Measurements from ENCODE around the gene MAPKAPK3.
A peak's percentile ranks its signal among the peaks of the same experiment; 100 is the strongest.

MAPKAPK3 gene

DNA sequence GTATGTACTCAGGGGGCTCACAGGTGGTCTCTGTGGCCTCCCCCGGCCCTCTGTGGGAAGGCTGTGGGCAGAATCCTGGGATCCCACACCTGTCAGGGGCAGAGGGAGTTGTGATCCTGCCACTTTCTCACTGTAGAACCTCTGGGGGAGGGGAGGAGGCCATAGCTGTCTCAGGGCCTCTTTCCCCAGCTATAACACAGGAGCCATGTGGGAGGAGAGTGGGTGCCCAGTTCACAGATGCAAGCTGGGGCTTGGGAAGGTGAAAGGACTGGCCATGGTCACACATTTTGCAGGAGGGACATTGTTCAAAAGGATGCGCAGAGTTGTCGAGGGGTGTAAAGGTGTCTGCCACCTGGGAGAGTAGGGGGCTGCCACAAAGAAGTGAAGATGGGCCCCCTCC is 11.7 kb downstream of the MAPKAPK3 start:
- DNase-seq: no peak

DNA sequence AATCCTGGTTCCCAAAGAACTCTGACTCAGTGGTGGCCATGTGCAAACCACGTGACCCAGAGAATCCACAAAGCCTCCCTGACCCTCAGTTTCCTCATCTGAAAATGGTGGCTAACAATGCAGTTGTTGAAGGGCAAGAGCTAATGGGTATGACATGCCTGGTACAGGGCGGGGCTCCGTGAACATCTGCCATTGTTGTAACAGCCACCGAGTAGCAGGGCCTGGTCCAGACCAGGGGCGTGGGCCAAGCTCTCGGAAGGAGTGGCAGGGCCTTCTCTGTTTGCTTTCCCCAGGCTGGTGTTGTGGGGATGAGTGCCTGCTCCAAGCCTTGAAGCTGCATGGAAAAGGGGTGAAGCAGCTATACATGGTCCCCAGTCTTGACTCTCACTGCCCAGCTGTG is 13.4 kb downstream of the MAPKAPK3 start:
- DNase-seq: no peak

DNA sequence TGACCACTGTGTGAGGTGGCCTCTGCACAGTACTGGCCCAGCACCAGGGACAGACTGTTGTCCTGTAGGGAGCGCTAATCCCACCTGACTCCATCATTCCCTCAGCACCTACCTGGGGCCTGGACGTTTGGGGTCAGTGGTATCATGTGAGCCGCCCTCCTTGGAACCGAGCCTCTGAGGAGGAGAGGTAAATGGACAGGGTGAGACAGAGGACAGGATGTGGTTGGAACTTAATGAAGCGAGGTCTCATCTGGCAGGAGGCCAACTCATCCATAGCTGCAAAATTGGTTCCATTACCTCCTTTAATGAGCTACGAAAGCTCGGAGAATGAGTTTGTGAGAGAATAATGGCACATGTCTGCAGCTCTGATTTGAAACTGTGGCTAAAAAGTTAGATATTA is 13.9 kb downstream of the MAPKAPK3 start:
- DNase-seq: peak; percentile 69

DNA sequence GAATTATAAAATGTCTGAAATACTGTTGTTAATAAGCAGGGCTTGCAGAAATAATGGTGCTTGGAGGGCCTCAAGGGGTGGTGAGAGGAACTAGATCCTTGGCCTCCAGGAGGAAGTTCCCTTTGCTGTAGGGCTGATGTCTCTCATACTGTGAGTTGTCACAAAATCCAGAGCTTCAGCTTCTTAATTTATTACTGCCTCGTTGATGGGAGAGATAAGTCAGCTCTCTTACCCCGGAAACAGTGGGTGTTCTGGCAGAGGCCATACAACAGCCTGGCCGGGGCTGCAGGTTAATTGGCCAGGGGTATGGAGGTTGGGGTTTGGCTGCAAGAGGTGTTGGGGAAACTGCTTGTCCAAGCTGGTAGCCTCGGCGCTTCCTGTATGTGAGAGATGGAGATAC is 15.5 kb downstream of the MAPKAPK3 start:
- peak; percentile 34 for DNase-seq

DNA sequence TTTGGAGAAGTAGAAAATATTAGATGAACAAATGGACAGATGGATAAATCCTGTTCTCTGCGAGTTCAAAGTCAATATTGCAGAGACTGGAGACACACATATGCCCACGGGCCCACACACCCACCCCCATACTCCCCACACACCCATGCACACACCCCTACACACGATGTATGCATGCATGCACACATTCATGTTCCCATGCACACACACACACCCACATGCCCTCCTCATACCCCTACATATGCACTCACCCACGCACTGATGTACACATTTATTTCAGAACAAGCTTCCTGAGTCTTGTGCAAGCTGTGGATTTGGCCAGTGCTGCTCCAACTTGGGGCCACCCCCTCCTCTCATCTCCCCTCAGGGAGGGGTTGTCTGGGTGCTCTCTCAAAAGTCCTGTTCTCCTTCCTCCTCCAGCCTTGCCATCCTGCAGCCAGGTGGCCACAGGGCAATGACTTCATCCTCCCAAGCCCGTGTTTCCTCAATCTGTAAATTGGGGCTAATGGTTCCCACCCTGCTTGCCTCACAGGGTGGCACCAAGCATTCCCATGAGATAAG is 16.4 kb downstream of the MAPKAPK3 start:
- no peak for DNase-seq

DNA sequence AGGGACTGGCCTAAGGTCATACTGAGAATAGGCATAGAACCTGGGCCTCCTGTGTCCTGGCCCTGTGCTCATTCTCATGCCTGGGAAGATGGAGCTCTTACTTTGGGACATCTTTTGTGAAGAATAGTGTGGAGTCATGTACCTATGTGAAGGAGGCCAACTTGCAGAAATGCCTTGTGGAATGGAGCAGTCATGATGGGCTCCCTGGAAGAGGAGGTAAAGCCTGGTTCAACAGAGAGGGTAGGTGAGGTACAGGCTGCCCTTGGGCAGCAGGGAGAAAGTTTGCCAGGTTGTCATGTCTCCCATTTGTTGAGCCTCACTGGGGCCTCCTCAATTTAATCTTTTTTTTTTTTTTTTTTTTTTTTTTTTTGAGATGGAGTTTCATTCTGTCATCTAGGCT is 18.1 kb downstream of the MAPKAPK3 start:
- DNase-seq: no peak

DNA sequence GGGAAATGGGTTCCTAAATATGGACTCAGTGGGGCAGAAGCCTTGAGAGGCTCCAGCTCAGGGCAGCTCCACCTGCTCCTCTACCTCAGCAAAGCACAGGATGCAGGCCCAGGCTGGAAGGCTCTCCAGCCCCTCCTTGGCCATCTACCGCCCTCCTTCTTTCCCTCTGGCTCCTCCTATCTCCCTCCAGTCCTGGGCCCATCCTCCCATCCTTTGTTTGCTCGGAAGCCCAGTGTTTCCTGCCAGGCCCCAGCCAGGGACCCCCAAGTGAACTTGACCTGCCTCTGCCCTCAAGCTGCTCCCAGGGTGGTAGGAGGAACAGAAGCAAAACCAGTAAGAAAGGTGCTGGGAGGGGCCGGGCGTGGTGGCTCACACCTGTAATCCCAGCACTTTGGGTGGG is 20.1 kb downstream of the MAPKAPK3 start:
- no peak for DNase-seq

DNA sequence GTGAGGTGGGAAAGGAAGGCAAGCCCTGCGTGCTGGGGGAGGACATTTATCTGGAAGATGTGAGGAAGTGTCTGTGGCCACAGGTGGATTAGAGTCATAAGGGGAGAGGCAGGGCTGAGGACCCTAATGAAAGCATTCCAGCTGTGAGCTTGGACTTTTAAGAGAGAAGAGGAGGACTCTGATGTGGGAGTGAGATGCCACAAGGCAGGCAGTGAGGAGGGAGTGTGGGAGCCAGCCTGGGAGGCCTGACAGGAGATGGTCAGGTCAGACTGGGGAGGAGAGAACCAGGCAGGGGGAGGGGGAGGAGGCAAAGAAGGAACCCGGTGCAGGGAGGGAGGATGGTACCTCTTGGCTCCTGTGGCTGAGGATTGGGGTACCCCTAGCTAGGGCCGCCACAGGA is 21.0 kb downstream of the MAPKAPK3 start:
- DNase-seq: no peak

DNA sequence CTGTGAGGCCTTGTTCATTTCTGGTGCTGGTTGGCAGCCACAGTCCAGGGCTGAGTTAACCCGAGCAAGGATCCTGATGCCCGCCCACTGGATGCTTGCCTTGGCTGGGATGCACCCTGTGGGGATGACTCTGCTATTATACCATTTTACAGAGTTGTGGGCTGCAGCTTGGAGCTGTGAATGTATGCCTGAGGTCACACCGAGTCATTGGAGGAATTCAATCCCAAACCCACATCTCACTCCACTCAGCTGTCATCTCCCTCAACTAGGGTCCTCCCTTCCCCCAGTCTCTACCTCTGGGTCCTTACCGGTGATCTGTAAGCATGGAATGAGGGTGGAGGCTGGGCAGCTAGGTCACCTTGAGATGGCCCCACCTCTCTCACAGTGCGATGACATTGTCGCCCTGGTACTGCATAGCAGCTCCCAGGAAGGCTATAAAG is 22.1 kb downstream of the MAPKAPK3 start:
- peak; percentile 79 for DNase-seq

DNA sequence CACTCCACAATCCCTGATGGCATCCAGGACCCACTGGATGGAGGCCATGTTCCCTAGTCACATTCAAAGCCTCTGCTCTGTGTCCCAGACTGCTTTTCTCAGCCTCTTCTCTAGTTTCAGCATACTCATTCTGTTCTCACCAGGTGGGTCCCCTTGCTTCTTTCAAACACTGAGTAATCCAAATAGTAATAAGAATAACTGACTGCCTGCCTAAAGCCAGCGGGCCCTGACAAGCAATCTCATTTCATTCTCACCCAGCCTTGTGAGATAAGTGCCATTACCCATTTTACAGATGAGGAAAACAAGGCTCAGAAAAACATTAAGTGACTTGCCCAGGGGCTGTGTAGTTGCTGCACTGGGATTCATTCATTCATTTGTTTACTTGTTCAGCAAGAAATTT is 25.4 kb downstream of the MAPKAPK3 start:
- no peak for DNase-seq

DNA sequence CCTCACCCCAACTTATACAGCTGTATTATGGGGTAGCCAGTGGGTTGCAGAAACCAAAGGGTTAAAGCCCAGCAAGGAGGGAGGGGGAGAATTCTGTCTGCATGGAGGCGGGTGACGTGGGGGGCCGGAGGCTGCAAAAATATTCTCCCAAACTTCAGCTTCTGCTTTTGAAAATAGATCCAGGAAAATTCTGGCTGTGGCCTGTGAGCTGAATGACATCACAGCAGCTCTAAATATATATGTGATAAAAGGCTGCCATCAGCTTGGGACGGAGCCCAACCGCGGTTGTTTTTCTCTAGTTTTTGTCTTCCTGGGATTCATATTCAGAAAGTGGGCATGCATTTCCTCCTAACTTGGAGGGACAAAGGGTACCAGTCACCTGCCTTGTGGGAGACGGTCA is 27.6 kb downstream of the MAPKAPK3 start:
- no peak for DNase-seq

DNA sequence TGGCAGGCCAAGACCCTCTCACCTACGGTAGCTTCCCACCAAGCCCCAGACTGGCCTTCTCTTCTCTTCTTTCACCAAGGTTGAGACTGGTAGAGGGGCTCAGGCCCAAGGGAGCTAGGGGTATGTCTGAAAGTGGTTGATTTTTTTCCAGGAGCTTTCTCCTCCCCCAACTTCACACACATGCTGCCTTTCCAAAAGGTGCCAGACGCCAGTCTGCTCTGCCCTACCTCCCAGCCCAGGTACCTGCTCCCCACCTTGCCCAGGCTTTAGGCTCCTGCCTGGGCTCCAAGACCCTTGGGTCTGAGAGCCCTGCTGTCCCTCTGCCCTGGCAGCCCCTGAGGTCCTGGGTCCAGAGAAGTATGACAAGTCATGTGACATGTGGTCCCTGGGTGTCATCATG is 28.4 kb downstream of the MAPKAPK3 start:
- no peak for DNase-seq

DNA sequence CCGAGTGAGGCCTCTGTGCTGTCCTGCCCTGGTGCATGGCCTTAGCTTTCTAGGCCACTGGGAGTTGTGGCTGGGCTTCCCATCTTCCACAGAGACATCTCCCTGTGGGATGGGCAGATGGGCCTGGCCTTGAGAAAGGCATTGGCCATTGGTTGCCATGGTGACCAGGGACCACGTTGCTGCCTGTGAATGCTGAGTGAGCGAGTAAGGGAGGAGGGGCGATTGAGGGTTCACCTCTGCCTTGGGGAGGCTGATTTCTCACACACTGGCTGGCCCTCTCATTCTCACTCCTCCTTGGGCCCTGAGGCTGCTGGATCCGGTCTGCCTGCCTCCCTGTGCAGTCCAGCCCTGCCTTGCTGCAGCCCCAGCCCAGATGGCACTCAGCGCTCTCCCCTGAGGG is 31.4 kb downstream of the MAPKAPK3 start:
- peak; percentile 35 for DNase-seq

DNA sequence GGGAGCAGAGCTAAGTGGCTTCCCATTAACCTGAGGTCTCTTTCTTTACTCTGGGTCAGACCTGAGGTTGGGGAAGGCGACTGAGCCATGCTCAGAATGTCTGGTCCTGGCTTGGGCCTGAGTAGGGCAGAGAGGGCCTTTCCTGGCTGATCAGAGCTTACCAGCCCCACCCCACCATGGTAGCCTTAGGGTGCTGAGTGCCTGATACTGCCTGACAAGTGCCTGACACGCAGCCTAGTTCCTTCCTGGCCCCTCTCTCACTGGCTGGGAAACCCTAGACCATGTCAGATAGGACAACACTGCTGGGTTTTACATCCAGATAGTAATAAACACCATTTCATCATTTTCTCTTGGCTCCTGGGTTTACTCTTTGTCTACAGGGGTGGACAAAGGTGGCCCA is 32.0 kb downstream of the MAPKAPK3 start:
- no peak for DNase-seq

DNA sequence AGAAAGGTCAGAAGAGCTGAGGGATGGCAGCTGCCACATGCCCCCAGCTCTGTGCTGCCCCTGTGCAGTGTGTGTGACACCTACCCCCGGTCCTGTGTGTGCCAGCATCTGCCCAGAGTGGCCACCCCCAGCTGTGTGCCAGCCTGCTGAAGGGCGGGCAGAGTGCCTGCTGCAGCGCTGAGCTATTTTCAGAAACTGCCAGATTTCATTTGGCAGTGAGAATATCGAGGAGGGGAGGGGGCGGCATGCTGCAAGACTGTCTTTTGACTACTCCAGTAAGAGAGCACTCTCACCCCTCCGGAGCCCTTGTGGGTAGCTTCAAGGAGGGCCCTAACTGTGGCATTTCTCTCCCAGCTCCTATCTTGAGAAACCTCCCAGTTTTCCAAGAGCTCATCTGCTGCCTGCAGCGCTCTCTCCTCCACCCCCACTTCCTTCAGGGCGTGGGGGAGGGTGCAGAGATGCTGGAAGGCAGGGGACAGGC is 32.5 kb downstream of the MAPKAPK3 start:
- DNase-seq: no peak

DNA sequence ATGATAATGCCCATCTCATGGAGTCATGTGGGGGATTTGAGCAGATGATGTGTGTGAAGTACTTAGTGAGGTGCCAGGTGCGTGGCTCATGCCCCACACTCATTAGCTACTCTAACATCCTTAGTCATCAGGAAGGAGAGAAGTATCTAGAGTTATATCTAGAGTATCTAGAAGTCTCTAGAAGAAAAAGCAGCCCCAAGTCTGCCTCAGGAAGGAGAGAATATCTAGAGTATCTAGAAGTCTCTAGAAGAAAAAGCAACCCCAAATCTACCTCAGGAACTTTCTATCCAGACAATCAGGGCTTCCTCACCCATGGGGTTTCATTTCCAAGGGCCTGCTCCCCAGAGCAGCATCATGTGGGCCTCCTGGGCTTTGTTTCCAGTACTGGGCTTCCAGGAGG is 33.1 kb downstream of the MAPKAPK3 start:
- DNase-seq: no peak

DNA sequence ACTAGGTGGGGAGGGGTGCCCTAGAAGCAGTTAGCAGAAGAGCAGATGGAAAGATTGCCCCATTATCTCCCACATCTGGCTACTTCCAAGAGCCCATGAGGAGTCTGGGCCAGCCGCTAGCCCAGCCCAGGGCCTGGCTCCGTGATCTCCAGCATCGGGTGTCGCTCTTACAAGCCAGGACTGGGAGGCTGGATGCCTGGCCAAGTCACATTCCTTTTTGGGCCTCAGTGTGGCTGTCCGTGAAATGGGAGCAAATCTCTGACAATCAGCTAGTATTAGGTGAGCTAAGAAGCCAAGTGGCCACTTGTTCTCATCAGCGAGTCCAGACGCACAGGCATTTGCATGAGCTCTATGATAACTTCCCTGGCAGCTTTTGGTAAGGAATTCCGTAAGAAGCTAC is 34.5 kb downstream of the MAPKAPK3 start:
- no peak for DNase-seq

DNA sequence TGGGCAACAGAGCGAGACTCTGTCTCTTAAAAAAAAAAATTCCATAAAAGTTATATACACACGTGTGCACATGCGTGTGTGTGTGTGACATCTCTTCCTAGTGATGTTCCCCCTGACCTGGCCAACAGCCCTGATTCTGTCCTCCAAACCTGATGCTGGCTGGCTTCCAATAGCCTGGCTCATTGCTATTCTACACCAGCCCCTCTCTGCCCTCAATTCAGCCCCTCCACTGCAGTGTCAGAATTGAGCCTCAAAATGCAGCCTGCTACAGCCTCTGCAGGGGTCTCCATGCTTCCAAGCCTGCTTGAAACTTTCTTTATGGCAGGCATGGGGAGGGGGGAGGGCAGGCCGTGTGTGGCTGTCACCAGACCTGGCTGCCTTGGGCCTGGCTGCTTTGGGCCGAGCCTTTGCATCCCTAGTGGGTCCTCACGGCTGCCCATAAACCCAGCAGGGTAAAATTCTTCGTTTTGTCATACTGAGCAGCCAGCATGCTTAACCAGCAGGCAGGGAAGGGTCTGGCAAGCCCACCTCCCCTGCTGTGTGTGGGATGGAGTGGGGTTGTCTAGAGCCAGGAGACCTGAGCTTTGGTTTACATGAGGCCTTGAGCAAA is 35.1 kb downstream of the MAPKAPK3 start:
- no peak for DNase-seq

DNA sequence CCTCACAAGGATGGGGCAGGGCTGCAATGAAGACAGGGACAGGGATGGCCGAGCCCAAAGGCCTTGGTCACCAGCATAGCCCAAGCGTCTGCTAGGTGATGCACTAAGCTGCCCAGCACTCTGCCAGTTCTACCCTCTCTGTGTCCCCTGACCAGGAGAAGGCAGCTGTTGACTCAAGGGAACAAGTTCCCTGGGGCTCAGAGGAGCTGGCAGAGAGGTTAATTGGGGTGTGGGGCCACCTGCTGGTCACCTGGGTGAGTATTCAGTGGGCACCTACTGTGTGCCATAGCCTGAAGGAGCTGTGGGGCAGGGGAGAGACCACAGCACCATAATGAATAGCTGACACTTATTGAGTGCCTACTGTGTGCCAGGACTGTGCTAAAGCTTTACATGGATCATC is 35.8 kb downstream of the MAPKAPK3 start:
- DNase-seq: no peak

DNA sequence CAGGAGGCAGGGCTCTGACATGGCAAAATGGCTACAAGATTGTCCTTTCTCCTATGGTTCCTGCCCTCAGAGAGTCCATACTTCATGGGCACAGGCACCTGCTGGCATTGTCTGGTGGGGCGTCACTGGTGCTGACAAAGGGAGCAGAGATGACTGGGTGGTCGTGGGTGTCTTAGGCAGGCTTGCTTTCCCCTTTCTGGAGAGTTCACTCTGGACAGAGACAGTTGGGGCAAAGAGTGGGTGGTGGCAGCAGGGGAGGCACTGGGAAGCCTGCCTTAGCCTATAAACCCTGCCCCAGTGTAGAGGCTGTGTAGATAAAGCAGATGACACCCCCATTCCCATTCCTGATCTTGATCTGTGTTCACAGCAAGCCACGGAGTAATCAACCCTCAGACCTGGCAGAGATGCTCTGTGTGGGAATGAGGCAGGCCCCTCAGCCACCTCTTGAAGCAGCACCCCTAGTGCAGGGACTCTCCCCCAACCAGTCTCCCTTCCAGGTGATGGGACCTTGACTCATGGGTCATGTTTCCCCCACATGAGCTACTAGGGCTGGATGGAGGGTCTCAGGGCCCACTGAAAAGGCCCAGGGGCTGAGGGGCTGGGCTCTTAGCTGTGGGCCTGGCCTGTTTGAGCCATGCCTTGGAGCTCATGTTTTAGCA is 37.1 kb downstream of the MAPKAPK3 start:
- DNase-seq: no peak

DNA sequence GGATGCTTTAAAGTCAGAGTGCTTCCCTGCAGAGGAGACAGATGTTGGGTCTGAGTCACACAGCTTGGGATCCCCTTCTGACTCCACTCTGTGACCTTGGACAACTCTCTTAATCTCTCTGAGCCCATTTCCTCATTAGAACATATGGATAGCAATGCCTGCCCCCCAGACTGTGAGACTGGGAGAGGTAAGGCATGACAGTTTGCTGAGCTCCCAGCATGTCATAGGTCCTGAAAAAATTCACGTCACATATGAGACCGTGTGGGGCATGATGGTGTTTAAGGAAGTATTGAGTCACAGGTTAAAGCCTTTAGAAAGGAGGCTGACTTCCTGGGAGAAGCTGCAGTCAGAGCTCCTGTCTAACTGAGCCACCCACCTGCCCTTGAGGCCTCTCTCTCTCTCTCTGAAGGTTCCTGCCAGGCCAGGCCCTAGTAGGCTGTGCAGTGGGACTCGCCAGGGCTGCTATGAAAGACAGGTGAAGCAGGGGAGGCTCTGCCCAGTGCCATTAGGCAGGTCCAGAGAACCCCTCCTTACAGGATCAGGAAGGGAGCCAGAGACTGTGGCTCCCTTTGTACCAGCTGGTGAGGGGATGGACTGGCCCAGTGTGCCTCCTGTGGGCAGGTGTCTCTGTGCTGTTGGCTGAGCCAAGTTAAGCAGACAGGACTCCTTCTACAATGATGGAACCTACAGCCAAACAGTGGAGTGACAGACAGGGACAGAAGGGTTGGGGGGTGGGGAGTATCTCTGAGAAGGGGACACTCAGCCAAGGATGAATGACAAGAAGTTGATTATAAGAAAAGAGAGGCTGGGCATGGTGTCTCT is 38.3 kb downstream of the MAPKAPK3 start:
- DNase-seq: no peak

DNA sequence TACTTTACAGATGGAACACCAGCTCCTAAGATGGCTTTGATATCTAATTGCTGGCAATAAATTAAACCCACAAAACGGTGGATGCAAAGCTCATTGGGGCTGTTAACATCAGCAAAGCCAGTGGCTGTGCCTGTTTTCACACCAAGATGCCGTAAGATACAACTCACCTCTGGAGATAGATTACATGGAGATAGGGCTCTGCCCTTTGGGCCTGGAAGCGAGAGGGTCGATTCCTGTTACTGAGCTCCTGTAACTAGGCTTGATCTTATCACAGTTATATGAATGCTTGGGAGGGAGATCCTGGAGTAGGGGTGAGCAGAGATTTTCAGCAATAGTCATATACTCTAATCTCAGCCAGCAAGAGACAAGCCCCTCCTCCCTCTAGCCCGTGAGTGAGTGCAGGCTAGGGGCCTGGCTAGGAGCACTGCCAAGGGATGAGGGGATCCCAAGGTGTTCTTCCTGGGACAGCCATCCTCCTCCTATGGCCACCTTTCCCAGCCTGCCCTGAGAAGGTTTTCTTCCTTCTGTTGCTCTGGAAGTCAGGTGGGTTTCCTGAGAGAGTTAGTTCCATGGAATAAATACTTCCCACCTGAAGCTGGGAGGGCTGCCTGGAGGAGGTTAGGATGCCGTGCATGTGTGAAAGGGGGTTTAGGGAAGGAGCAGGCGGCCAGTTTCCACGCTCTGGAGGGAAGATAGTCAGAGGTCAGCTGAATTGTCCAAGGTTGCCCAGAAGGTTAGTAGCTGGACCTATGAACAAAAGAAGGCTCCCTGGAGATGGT is 39.7 kb downstream of the MAPKAPK3 start:
- DNase-seq: no peak

DNA sequence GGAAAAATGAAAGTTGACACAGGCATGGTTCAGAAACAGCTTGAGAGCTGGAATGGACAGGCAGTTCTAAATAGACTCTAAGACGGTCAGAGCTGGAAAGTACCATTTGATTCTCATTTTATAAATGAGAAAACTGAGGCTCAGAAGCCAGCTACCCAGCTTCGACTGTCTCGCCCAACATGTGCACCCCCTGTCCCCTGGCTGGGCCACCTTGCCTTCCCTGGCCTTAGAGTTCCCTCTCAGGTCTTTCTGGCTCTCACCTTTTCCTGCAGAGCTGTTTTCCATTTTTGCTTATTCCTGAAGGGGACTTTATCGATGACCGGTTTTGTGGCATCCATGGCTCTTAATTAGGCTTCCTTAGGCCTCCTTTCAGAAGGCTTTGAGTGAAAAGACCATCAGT is 40.5 kb downstream of the MAPKAPK3 start:
- DNase-seq: no peak
